ENCODE measurements around the gene PLEKHH1. TPM values are rescaled to one million over a fixed set of nuclear protein-coding genes. Genes with fewer than 3 reads are reported as not detected.

The PLEKHH1 gene
- total RNA-seq, 1 experiment from 2014 or later, result 35.3 TPM

DNA sequence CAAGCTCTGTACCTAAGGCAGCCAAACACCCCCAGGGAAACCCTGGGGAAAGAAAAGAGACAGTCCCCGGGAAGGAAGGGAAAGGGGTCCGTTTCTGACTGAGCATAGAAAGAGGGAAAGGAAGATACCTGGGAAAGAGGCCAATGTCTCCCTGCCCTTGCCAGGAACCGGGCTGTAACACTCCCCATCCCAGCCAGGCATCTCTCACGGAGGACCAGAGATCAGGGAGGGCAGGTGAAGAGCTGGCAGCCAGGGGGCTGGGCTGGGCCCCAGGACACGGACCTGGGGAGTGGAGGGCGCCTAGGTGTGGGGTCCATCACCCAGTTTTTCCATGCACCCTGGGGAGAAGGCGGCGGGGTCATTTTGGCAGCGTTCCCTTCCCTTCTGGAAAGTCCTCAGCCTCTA is 18.9 kb upstream of the PLEKHH1 start:
- Mint-ChIP-seq H3K27ac (no peak overlapping the region), H3K4me1 (peaks cover 0 to 5% of the 10 kb centered on the region in 2 experiments; a peak in 2 of 4 replicates), H3K9me3 (no peaks in the 10 kb centered on the region), H3K4me3 (peak overlapping the region; percentile 68 to 84), H3K27me3 (ENCODE audit: low read depth) (peaks cover 81% of the 10 kb centered on the region), H3K36me3 (ENCODE audit: insufficient read depth in 1 of 3, low read depth in 3 of 3) (no peaks in the 10 kb centered on the region)
- H4K5ac ChIP-seq (ENCODE audit: insufficient read length, low read depth, low read length), result no peak overlapping the region
- H3K56ac ChIP-seq (ENCODE audit: insufficient read length, low read depth, low read length), result no peak overlapping the region
- no peak overlapping the region for H3K14ac ChIP-seq (ENCODE audit: insufficient read depth, low read length)
- H3K27ac ChIP-seq (ENCODE audit: insufficient read length, low read depth, low read length), result no peak overlapping the region
- H3K79me2 ChIP-seq (ENCODE audit: insufficient read depth, low read length), result no peaks in the 10 kb centered on the region
- TF ChIP-seq, protein P1, sequence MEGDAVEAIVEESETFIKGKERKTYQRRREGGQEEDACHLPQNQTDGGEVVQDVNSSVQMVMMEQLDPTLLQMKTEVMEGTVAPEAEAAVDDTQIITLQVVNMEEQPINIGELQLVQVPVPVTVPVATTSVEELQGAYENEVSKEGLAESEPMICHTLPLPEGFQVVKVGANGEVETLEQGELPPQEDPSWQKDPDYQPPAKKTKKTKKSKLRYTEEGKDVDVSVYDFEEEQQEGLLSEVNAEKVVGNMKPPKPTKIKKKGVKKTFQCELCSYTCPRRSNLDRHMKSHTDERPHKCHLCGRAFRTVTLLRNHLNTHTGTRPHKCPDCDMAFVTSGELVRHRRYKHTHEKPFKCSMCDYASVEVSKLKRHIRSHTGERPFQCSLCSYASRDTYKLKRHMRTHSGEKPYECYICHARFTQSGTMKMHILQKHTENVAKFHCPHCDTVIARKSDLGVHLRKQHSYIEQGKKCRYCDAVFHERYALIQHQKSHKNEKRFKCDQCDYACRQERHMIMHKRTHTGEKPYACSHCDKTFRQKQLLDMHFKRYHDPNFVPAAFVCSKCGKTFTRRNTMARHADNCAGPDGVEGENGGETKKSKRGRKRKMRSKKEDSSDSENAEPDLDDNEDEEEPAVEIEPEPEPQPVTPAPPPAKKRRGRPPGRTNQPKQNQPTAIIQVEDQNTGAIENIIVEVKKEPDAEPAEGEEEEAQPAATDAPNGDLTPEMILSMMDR (conservative IDR thresholded peaks at IDR 0.05), result no peak
- no peaks in the 10 kb centered on the region for H3K9me3 ChIP-seq (ENCODE audit: control insufficient read depth, low read depth, low read length)
- H3K9ac ChIP-seq (ENCODE audit: extremely low read depth, insufficient read length, low read length), result no peak overlapping the region
- H4K91ac ChIP-seq (ENCODE audit: insufficient read length, low read depth, low read length), result no peak overlapping the region
- no peak overlapping the region for H3K18ac ChIP-seq (ENCODE audit: insufficient read length, low read depth, low read length)
- no peaks in the 10 kb centered on the region for H4K20me1 ChIP-seq (ENCODE audit: control insufficient read depth, insufficient read depth, insufficient read length)
- no peak overlapping the region for H2BK12ac ChIP-seq (ENCODE audit: insufficient read length, low read depth, low read length)
- no CpG with 5 or more reads among the region's 9 CpGs for WGBS (ENCODE audit: extremely low coverage, insufficient read length, low lambda C conversion rate)
- peaks cover 12% of the 10 kb centered on the region; the same call in 1 of the 2 replicates for H3K27me3 ChIP-seq (ENCODE audit: insufficient read depth, low read length)
- H2BK15ac ChIP-seq (ENCODE audit: low read depth, low read length), result no peak overlapping the region
- no peak overlapping the region for H2AK5ac ChIP-seq (ENCODE audit: insufficient read length, low read length)
- DNase-seq, result no peak
- no peak overlapping the region for H4K8ac ChIP-seq (replicated peaks; ENCODE audit: insufficient read length, low read depth, low read length)
- no peak overlapping the region for H3T11ph ChIP-seq (ENCODE audit: low read length)
- no peak overlapping the region for H3K4ac ChIP-seq (ENCODE audit: low read depth, low read length)
- no peaks in the 10 kb centered on the region; the same call in 1 of the 2 replicates for H3K4me1 ChIP-seq (ENCODE audit: insufficient read depth, low read length)
- no peak overlapping the region for H2BK5ac ChIP-seq (ENCODE audit: insufficient read length, low read length)
- H2BK120ac ChIP-seq (ENCODE audit: low read depth, low read length, poor library complexity, severe bottlenecking), result no peak overlapping the region
- H2BK20ac ChIP-seq (ENCODE audit: low read depth, low read length, poor library complexity, severe bottlenecking), result no peak overlapping the region
- no peaks in the 10 kb centered on the region for H3K79me1 ChIP-seq (ENCODE audit: insufficient read depth, low read depth, low read length, poor library complexity, severe bottlenecking)
- H3K4me2 ChIP-seq (ENCODE audit: insufficient read depth, insufficient read length, low read length), result peak overlapping the region; percentile 69
- H3K23ac ChIP-seq (ENCODE audit: insufficient read length, low read depth, low read length), result no peak overlapping the region
- no peak overlapping the region for H2AFZ ChIP-seq (ENCODE audit: low read length)
- H3K23me2 ChIP-seq (ENCODE audit: insufficient read length, low read depth, low read length, poor library complexity, severe bottlenecking), result peaks cover 5% of the 10 kb centered on the region

Data from H9 (cell line).